MM.1S (cell line): ENCODE measurements around the gene SPRED2.

Source experiments
- DNase-seq: peaks from one replicate; pipeline ENCODE4 v3.0.0-alpha.2; 2015
- H2AFZ ChIP-seq: fragments of 300-600 bp; sonication (generic); 2 replicates; pipeline ENCODE4 v1.6.0; 2016; ENCODE audit warnings: antibody characterized with exemption, low read length
- H3F3A ChIP-seq: fragments of 300-600 bp; sonication (generic); 2 replicates; pipeline ENCODE4 v1.6.1; 2016; ENCODE audit warnings: mild to moderate bottlenecking, antibody characterized with exemption, low read length, moderate library complexity, mixed read lengths; ENCODE audit not compliant: insufficient read depth
- H3K27ac ChIP-seq: fragments of 300-600 bp; sonication (generic); 2 replicates; pipeline ENCODE4 v1.5.1; 2016; ENCODE audit warnings: mild to moderate bottlenecking, low read length
- H3K27me3 ChIP-seq: fragments of 300-600 bp; sonication (generic); replicated peaks from 2 replicates; pipeline ENCODE4 v1.6.0; 2016; ENCODE audit warnings: low read length; ENCODE audit not compliant: insufficient read depth
- H3K36me3 ChIP-seq: fragments of 300-600 bp; sonication (generic); replicated peaks from 2 replicates; pipeline ENCODE4 v1.6.1; 2016; ENCODE audit warnings: mild to moderate bottlenecking, low read length, mixed read lengths; ENCODE audit not compliant: insufficient read depth
- H3K4me1 ChIP-seq: fragments of 300-600 bp; sonication (generic); 2 replicates; pipeline ENCODE4 v1.6.1; 2016; ENCODE audit warnings: low read length, mixed read lengths
- H3K4me2 ChIP-seq: fragments of 300-600 bp; sonication (generic); 2 replicates; pipeline ENCODE4 v1.6.0; 2016; ENCODE audit warnings: low read depth, low read length
- H3K4me3 ChIP-seq: fragments of 300-600 bp; sonication (generic); 2 replicates; pipeline ENCODE4 v1.5.1; 2016; ENCODE audit warnings: low read length, mixed read lengths
- H3K79me2 ChIP-seq: fragments of 300-600 bp; sonication (generic); 2 replicates; pipeline ENCODE4 v1.6.1; 2016; ENCODE audit warnings: mixed run types, low read length, mixed read lengths
- H3K9ac ChIP-seq: fragments of 300-600 bp; sonication (generic); 2 replicates; pipeline ENCODE4 v1.6.1; 2016; ENCODE audit warnings: low read length, mixed read lengths
- H3K9me2 ChIP-seq: fragments of 300-600 bp; sonication (generic); replicated peaks from 2 replicates; pipeline ENCODE4 v1.6.1; 2016; ENCODE audit warnings: mild to moderate bottlenecking, low read length, mixed read lengths; ENCODE audit not compliant: insufficient read depth
- H3K9me3 ChIP-seq: fragments of 300-600 bp; sonication (generic); replicated peaks from 2 replicates; pipeline ENCODE4 v1.6.1; 2016; ENCODE audit warnings: mild to moderate bottlenecking, low read length, mixed read lengths; ENCODE audit not compliant: insufficient read depth
- H4K20me1 ChIP-seq: fragments of 300-600 bp; sonication (generic); 2 replicates; pipeline ENCODE4 v1.6.1; 2016; ENCODE audit warnings: mild to moderate bottlenecking, low read length, moderate library complexity, mixed read lengths; ENCODE audit not compliant: insufficient read depth
- EZH2 ChIP-seq: fragments of 300-600 bp; sonication (generic); optimal IDR thresholded peaks from 2 replicates; pipeline ENCODE3; 2017; ENCODE audit warnings: low read depth, mild to moderate bottlenecking, antibody characterized with exemption, low read length, mixed read lengths
- EZH2phosphoT487 ChIP-seq: fragments of 300-600 bp; sonication (generic); IDR thresholded peaks from 2 replicates; pipeline ENCODE4 v1.6.1; 2018; ENCODE audit warnings: antibody characterized with exemption, low read length
- TF ChIP-seq, protein P1 (sequence below): fragments of 300-600 bp; sonication (generic); IDR thresholded peaks from 2 replicates; pipeline ENCODE4 v1.5.1; 2016; ENCODE audit warnings: antibody characterized with exemption, low read length, mixed read lengths

Gene SPRED2

GRCh38 chr2:65375723-65376122, 56.7 kb downstream of the SPRED2 start:
- Histone ChIP-seq H3K27me3 (no peaks in the 10 kb centered on the region), H3K27ac (no peak overlapping the region), H3K4me2 (no peak overlapping the region; the same call in 1 of the 2 replicates), H3F3A (peaks cover 7% of the 10 kb centered on the region), H2AFZ (no peak overlapping the region), H3K4me1 (peaks cover 56% of the 10 kb centered on the region), H3K36me3 (no peaks in the 10 kb centered on the region), H3K4me3 (no peak overlapping the region), H3K9me3 (no peaks in the 10 kb centered on the region), H3K9ac (no peak overlapping the region), H3K79me2 (peaks cover 96% of the 10 kb centered on the region), H3K9me2 (no peaks in the 10 kb centered on the region), H4K20me1 (no peaks in the 10 kb centered on the region; the same call in 1 of the 2 replicates)
- TF ChIP-seq, protein P1, sequence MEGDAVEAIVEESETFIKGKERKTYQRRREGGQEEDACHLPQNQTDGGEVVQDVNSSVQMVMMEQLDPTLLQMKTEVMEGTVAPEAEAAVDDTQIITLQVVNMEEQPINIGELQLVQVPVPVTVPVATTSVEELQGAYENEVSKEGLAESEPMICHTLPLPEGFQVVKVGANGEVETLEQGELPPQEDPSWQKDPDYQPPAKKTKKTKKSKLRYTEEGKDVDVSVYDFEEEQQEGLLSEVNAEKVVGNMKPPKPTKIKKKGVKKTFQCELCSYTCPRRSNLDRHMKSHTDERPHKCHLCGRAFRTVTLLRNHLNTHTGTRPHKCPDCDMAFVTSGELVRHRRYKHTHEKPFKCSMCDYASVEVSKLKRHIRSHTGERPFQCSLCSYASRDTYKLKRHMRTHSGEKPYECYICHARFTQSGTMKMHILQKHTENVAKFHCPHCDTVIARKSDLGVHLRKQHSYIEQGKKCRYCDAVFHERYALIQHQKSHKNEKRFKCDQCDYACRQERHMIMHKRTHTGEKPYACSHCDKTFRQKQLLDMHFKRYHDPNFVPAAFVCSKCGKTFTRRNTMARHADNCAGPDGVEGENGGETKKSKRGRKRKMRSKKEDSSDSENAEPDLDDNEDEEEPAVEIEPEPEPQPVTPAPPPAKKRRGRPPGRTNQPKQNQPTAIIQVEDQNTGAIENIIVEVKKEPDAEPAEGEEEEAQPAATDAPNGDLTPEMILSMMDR: no peak
- TF ChIP-seq EZH2phosphoT487 (no peak), EZH2 (no peak)
- no peak for DNase-seq

DNA sequence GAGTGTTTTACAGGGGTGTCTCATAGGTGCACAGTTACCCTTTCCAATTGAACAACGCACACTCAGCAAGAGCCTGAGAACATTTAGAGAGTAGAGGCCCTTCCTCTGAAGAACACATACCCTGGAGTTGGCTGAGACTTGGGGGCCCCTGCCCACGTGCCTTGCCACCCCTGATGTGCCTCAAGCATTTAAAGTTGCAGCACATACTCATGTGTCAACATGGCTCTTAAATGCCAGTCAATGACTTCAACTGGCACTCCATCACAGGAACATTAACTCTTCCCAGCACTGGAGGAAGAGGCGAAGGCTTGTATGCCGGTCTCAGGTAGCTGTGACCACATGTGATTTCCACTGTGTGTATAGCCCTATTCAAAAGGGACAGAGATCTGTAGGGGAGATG, 57.4 kb downstream of the SPRED2 start:
- Histone ChIP-seq H3K27me3 (no peaks in the 10 kb centered on the region), H3K9me3 (no peaks in the 10 kb centered on the region), H3K36me3 (no peaks in the 10 kb centered on the region), H3F3A (peaks cover 7% of the 10 kb centered on the region), H2AFZ (no peak overlapping the region), H3K4me3 (no peak overlapping the region), H3K9me2 (no peaks in the 10 kb centered on the region), H3K4me2 (peak overlapping the region; percentile 56), H3K9ac (no peak overlapping the region), H3K4me1 (peaks cover 60% of the 10 kb centered on the region), H3K79me2 (peaks cover 96% of the 10 kb centered on the region), H4K20me1 (no peaks in the 10 kb centered on the region; the same call in 1 of the 2 replicates), H3K27ac (peak overlapping the region; percentile 59; the same call in 1 of the 2 replicates)
- TF ChIP-seq EZH2phosphoT487 (no peak), EZH2 (no peak)
- TF ChIP-seq, protein P1: no peak
- no peak for DNase-seq

GRCh38 chr2:65374575-65374974, 57.8 kb downstream of the SPRED2 start:
- no peaks in the 10 kb centered on the region; the same call in 1 of the 2 replicates for H4K20me1 ChIP-seq
- peak overlapping the region; percentile 59; the same call in 1 of the 2 replicates for H3K27ac ChIP-seq
- no peak overlapping the region for H3K4me3 ChIP-seq
- H3K36me3 ChIP-seq: no peaks in the 10 kb centered on the region
- DNase-seq: peak; percentile 72
- H3K4me1 ChIP-seq: peaks cover 60% of the 10 kb centered on the region
- peak overlapping the region; percentile 4; the same call in 1 of the 2 replicates for H3K9ac ChIP-seq
- peak overlapping the region; percentile 56 for H3K4me2 ChIP-seq
- H2AFZ ChIP-seq: no peak overlapping the region
- H3K9me3 ChIP-seq: no peaks in the 10 kb centered on the region
- H3F3A ChIP-seq: peaks cover 7% of the 10 kb centered on the region
- H3K27me3 ChIP-seq: no peaks in the 10 kb centered on the region
- TF ChIP-seq, protein P1: no peak
- TF ChIP-seq EZH2phosphoT487: no peak
- H3K9me2 ChIP-seq: no peaks in the 10 kb centered on the region
- peaks cover 96% of the 10 kb centered on the region for H3K79me2 ChIP-seq
